Measurements from ENCODE around the gene LRMDA. TPM values are rescaled to one million over a fixed set of nuclear protein-coding genes. Genes with fewer than 3 reads are reported as not detected.
A peak's percentile ranks its signal among the peaks of the same experiment; 100 is the strongest.

Gene LRMDA
- total RNA-seq, 4 donors from 2014 or later = 0.76 to 6.4 (median 1.3) TPM

DNA sequence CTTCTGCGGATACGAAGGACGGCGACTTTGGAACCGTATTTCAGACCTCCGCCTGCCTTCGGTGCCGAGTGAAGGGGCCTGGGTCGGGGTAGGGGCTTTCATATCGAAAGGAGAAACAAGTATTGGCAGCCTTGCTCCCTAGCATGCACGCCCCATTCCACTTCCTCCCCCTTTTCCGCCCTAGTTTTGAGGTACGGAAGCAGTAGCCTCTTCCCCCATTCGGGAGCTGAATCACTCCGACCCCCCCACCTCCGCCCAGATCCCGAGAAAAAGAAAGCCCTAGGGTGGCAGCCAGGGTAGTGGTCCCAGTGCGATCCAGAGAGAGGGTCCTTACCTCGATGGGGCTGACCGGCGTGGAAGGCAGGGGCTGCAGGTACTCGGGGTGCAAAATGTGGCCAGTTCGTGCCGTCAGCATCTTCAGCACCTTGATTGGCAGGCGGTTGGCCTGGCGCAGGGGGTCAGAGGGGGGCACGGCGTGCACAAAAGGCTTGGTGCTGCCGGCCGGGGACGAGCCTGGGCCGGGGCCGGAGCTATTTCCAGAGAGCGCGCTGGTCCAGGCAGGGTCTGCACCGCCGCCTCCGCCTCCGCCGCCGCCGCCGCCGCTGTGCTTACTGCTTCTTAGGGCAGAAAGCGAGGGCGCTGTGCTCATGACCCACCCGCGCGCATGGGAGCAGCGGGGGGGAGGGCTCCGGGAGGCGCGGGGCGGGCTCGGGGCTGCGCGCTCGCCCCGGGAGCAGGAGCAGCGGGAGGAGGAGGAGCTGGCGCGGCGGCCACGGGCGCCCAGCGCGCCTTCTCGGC is 30.5 kb upstream of the LRMDA start:
- DNase-seq (ENCODE audit: low spot score in 2 of 2) = peak in 1 of 2 donors; percentile 93
- intact Hi-C loops (cut with DNase I; ENCODE audit: low total_unique reads) = no loop called here
- peak overlapping the region; percentile 67 for H3K4me3 ChIP-seq (ENCODE audit: low read depth, poor library complexity, severe bottlenecking)
- no peak for TF ChIP-seq POLR2A (IDR thresholded peaks at IDR 0.05)
- TF ChIP-seq, protein P1, sequence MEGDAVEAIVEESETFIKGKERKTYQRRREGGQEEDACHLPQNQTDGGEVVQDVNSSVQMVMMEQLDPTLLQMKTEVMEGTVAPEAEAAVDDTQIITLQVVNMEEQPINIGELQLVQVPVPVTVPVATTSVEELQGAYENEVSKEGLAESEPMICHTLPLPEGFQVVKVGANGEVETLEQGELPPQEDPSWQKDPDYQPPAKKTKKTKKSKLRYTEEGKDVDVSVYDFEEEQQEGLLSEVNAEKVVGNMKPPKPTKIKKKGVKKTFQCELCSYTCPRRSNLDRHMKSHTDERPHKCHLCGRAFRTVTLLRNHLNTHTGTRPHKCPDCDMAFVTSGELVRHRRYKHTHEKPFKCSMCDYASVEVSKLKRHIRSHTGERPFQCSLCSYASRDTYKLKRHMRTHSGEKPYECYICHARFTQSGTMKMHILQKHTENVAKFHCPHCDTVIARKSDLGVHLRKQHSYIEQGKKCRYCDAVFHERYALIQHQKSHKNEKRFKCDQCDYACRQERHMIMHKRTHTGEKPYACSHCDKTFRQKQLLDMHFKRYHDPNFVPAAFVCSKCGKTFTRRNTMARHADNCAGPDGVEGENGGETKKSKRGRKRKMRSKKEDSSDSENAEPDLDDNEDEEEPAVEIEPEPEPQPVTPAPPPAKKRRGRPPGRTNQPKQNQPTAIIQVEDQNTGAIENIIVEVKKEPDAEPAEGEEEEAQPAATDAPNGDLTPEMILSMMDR (IDR thresholded peaks at IDR 0.05) = no peak
- WGBS, 2 donors = 0 to 1% methylated on average over 27 to 42 of the region's 68 CpGs

DNA sequence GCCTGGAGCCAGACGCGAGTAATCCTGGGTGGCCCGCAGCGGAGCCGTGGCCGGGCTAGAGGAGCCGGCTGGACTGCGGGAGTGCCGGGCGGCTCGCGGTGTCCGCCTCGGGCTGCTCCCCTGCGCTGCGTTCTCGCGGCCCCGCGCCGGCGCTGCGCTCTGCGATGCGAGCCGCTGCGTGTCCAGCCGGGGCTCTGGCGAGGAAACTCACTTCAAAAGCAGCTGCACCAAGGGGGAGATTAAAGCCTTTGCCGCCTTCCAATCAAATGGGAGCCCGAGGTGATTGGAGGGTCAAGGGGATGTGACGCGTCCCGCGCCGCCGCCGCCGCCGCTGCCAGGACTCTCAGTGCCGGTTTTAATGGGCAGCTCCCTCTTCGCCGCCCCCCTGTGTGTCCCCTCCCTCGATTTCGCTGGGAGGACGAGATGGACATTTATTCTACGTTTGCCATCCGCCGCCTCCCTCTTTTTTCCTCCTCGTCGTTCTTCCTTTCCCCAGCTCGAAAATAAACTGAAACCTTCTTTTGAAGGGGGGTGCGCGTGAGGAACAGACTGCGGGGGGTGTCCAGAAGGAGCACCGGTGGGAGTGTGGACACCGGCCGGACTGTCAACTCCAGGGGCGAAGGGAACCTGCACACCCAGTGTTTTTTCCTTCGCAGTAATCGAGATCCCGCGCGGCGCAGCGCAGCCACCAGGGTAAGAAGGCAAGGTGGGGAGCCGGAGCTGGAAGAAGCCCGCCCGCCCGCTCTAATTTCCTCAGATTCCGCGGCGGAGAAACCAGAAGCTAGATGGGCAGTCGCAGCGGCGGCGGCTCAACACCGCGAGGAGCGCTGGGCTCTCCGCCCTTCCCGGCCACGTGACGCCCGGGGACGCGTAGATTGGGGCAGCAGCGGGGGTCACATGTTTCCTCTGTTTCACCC is 29.6 kb upstream of the LRMDA start, which contains the start of gene ZNF503:
ZNF503 (minus strand) TSS at position 196 of the 917 bp plus-strand sequence. CDS start 345 bp downstream, outside the sequence.
- WGBS, 2 donors = 0% methylated on average over 61 to 83 of the region's 88 CpGs
- peak within 1 kb of the TSS; percentile 67 for H3K4me3 ChIP-seq (ENCODE audit: low read depth, poor library complexity, severe bottlenecking)
- TF ChIP-seq, protein P1 (IDR thresholded peaks at IDR 0.05) = no peak
- TF ChIP-seq POLR2A (IDR thresholded peaks at IDR 0.05) = peak in 1 of 2 donors; percentile 56
- DNase-seq (ENCODE audit: low spot score in 2 of 2) = peak; percentile 97 to 99
- intact Hi-C loops (cut with DNase I; ENCODE audit: low total_unique reads) = no loop called here

GRCh38 chr10:75402486-75403143 is 28.8 kb upstream of the LRMDA start:
- DNase-seq (ENCODE audit: low spot score in 2 of 2) = peak in 1 of 2 donors; percentile 89
- intact Hi-C loops (cut with DNase I; ENCODE audit: low total_unique reads) = no loop called here
- 0% methylated on average over 30 to 41 of the region's 42 CpGs for WGBS, 2 donors
- TF ChIP-seq POLR2A (IDR thresholded peaks at IDR 0.05) = no peak
- TF ChIP-seq, protein P1 (IDR thresholded peaks at IDR 0.05) = no peak
- H3K4me3 ChIP-seq (ENCODE audit: low read depth, poor library complexity, severe bottlenecking) = peak overlapping the region; percentile 50

DNA sequence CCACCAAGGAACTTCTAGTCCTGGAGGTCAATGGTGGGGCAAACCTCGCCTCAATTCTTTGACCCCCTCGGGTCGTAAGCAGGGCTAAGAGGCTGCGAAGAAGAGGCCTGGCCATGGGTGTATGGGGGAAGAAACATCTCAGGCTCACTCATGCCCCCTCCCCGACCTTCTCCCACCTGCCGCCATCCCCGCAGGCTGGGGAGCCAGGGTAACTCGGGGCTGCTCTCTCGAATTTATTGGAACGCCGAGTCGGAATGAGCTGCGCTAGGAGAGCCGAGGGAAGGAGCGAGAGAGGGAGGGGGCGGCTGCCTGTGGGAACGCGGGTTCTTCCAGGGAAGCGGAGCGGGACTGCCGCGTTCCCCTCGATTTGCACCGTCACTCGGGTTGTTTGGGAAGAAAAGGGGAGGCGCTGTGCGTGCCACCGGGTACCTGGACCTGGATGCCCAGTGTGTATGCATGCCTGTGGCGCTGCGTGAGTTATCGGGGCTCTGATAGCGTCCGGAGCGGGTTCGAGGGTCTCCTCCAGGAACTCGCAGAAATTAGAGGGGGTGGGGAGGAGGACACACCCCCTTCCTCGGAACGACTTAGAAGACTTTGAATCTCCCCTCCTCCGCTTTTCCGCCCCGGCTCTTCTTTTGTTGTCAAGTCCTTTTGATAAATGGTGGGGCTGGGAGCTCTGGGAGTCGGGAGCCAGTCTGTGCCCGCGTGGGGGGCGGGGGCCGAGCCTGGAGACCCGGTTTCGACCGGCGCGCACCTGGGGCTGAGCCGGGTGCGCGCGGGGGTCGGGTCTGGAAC is 28.1 kb upstream of the LRMDA start:
- TF ChIP-seq, protein P1 (IDR thresholded peaks at IDR 0.05) = no peak
- TF ChIP-seq POLR2A (IDR thresholded peaks at IDR 0.05) = no peak
- 0 to 1% methylated on average over 38 to 42 of the region's 56 CpGs for WGBS, 2 donors
- DNase-seq (ENCODE audit: low spot score in 2 of 2) = peak in 1 of 2 donors; percentile 89
- intact Hi-C loops (cut with DNase I; ENCODE audit: low total_unique reads) = no loop called here
- peak overlapping the region; percentile 50 for H3K4me3 ChIP-seq (ENCODE audit: low read depth, poor library complexity, severe bottlenecking)
